GM19023 (cell line): ENCODE results near the gene SLC16A10.

Source experiments
- ATAC-seq: cut with Tn5 transposase; IDR thresholded peaks from one replicate; pipeline ENCODE4 v1.9.1; 2021; ENCODE audit warnings: mild to moderate bottlenecking, moderate library complexity; ENCODE audit not compliant: unreplicated experiment

The SLC16A10 gene

GRCh38 chr6:111210194-111210728, 123.0 kb downstream of the SLC16A10 start:
- ATAC-seq, result no peak

GRCh38 chr6:111211411-111212030, 124.2 kb downstream of the SLC16A10 start:
- no peak for ATAC-seq

- ATAC-seq, result no peak
Measured at GRCh38 chr6:111212625-111213024, 125.3 kb downstream of the SLC16A10 start.

- no peak for ATAC-seq
Measured at GRCh38 chr6:111215131-111215530, 127.8 kb downstream of the SLC16A10 start.

- no peak for ATAC-seq
Measured at GRCh38 chr6:111219785-111220184, 132.5 kb downstream of the SLC16A10 start.

DNA sequence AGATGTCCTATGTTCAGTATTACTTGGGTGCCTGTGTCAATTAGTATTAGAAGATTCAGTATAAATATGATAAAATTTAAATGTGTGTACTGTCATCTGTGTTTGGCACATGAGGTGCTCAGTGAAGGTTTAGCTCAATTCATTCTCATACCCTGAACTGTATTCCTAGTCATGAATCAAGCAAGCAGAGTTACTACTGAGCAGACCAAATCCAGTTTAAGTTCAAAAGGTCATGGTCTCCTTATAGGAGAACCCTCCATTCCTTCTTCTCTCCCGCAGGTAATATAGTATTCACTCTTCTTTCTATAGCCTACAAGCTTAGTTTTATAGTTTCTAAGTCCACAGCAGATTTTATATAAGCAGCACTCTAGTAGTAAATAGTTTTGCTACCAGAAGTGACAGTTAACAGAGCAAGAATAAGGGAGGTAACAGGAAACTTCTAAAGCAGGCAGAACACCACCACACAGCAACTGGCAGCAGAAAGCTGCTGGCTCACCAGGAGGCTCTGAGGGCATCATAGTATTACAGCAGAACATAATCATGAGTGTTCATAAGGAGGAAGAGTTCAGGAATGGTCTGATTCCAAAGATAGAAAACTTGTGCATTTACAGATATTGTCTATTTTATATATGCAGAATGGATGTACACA, 133.2 kb downstream of the SLC16A10 start:
- ATAC-seq, result no peak

DNA sequence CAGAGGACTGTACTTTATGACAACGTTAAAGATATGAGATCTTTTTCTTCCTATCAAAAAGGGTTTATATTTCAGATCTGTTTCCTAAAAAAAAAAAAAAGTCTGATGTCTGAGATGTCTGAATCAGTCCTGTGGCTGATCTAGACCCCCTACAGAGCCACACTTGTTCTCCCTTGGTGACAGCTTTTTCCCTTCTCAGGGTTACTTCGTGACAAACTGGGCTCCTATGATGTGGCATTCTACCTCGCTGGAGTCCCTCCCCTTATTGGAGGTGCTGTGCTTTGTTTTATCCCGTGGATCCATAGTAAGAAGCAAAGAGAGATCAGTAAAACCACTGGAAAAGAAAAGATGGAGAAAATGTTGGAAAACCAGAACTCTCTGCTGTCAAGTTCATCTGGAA, 134.5 kb downstream of the SLC16A10 start:
- no peak for ATAC-seq

DNA sequence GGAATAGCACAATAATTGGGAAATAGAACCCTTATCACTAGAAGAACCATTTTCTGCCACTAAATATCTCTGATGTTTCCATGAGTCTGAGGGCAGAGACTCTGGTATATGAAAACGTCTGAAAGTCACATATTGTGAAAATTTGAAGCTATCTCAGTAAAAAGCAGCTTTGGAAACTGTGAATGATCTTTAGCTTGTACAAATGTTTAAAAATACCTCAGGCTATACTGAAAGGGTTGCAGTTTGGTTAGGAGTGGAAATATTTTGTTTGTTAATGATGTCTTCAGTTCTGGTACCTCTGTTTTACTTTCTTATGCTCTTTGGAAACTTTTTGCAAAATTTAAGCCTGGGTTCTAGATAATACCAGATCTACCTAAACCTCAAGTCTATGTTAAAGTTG, 135.0 kb downstream of the SLC16A10 start:
- no peak for ATAC-seq

- no peak for ATAC-seq
Measured at GRCh38 chr6:111228094-111228493, 140.8 kb downstream of the SLC16A10 start.

GRCh38 chr6:111230351-111231089, 143.2 kb downstream of the SLC16A10 start:
- ATAC-seq, result no peak

DNA sequence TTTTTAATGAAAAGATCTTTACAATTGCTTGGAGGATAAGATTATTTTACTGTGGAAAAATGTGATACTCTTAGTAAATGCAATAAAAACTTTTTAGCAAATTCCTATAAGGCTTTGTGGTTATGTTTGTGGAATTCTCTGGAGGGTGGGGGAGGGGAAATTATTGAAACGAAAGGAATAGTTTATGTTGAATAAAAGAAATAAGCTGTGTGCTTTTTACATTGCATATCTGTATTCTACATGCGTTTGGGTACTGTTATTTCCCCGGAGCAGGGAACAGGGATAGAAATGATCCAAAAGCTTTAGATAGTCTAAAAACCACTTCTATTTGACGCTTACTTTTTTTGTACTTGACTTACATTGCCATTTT, 143.8 kb downstream of the SLC16A10 start:
- ATAC-seq, result no peak

- ATAC-seq, result no peak
Measured at GRCh38 chr6:111237852-111238251, 150.5 kb downstream of the SLC16A10 start.

- ATAC-seq, result no peak
Measured at GRCh38 chr6:111238464-111239119, 151.3 kb downstream of the SLC16A10 start.

DNA sequence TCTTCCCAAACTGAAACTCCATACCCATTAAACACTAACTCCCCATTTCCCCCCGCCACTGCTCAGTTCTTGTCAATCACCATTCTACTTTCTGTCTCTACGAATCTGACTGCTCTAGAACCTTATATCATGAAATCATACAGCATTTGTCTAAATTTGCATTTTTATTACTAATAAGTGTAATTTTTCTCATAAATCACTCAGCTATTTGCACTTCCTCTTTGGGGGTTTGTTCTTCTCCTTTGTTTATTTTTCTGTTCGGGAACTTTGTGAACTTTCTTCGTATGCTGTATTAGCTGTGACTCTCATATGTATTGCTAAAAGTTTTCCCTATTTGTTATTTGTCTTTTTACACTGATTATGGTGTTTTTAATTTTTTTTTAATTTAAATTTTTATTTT, 152.2 kb downstream of the SLC16A10 start:
- ATAC-seq, result no peak

GRCh38 chr6:111242452-111242851, 155.1 kb downstream of the SLC16A10 start:
- no peak for ATAC-seq

GRCh38 chr6:111243095-111243494, 155.8 kb downstream of the SLC16A10 start:
- ATAC-seq, result no peak

GRCh38 chr6:111248789-111249188, 161.5 kb downstream of the SLC16A10 start:
- ATAC-seq, result no peak

- no peak for ATAC-seq
Measured at GRCh38 chr6:111250791-111251354, 163.6 kb downstream of the SLC16A10 start.

DNA sequence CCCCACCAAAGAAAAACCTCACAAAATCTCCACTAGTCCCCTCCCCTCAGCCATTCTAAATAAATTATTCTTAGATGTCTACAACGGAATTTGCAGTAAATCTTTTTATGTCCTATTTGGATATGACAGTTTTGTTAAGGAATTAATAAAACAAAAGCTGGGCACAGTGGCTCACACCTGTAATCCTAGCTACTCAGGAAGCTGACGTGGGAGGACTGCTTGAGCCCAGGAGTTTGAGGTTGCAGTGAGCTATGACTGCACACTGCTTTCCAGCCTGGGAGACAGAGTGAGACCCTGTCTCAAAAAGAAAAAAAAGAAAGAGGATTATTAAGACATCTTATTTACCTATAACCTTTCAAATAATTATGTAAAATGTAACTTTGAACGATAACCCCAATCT, 165.4 kb downstream of the SLC16A10 start:
- ATAC-seq, result no peak

DNA sequence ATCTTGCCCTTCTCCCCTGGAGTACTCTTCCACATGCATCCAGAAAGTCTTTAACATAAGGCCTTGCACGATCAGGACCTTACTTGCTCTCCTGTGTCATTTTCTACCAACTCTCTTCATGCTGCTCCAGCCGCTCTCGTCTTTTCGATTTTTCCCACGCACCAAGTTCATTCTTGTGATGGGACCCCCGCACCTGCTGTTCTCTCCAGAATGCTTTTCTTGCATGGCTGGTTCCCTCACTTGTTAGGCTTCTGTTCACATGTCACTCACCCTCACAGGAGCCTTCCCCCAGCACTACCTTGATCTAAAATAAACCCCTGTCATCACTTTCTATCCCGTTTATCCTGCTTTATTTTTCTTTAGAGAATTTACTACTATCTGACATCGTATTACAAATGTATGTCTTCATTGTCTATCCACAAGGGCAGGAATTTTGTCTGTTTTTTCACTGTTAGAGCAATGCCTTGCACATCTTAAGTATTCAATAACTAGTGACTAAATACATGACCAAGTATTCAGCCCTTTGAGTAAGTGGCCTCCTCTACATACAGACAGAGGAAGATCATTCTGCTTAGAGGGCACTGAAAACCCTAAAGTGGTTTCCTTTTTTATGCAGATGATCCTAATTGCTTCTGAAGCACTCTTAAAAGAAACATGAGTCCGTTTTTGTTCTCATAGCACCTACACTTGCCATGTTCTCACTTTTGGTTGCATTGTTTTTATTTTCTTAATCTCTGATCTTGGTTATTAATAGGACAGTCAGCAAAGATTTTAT, 166.9 kb downstream of the SLC16A10 start:
- ATAC-seq, result no peak
